AG04450 (cell line): ENCODE data around the gene NGRN. TPM values are rescaled to one million over a fixed set of nuclear protein-coding genes. Genes with fewer than 3 reads are reported as not detected.

ENCODE experiments used
- CTCF ChIA-PET: fragments of 300-600, 350-600 bp; formaldehyde crosslinking; extraction: SDS; loops from one replicate; lab custom pipeline; 2022; ENCODE audit warnings: antibody characterized with exemption, inconsistent platforms; lab: Charles Lee
- POLR2A ChIA-PET: fragments of 350-600 bp; formaldehyde crosslinking; extraction: SDS; loops from one replicate; lab custom pipeline; 2021; ENCODE audit warnings: antibody characterized with exemption, inconsistent platforms; lab: Yijun Ruan, JAX
- DNase-seq: peaks from one replicate; pipeline ENCODE4 v3.0.0-alpha.2; 2011; ENCODE audit warnings: low read depth, low spot score
- H3K27ac ChIP-seq: one replicate; pipeline ENCODE4 v1.5.1; 2012; ENCODE audit warnings: low read depth, low read length, control low read depth
- H3K27me3 ChIP-seq: one replicate; pipeline ENCODE4 v1.6.0; 2012; ENCODE audit warnings: low read length; ENCODE audit not compliant: control insufficient read depth, insufficient read depth
- H3K4me3 ChIP-seq: 2 replicates; pipeline ENCODE4 v1.5.1; 2011; ENCODE audit warnings: mild to moderate bottlenecking, low read depth, low read length, control low read depth
- H3K9me3 ChIP-seq: 2 replicates; pipeline ENCODE4 v1.5.1; 2012; ENCODE audit warnings: low read length; ENCODE audit not compliant: control insufficient read depth, insufficient read depth
- CTCF ChIP-seq: IDR thresholded peaks from 2 replicates; pipeline ENCODE4 v1.5.1; 2011; ENCODE audit warnings: low read depth, low read length, control low read depth, inconsistent platforms
- polyA plus RNA-seq: library from polyadenylated mRNA; depleted of rRNA; stranded (reverse); fragments of >200 nt; gene quantifications from 2 replicates; pipeline ENCODE4 v1.2.3, GENCODE V29; 2011

The NGRN gene
- polyA plus RNA-seq, 1 experiment = 81.8 TPM

- no peak overlapping the region for H3K27ac ChIP-seq
- no peak for TF ChIP-seq CTCF
- no peaks in the 10 kb centered on the region for H3K9me3 ChIP-seq
- ChIA-PET CTCF (interaction anchor here (0.6 to 8.7 kb wide), 5 partner anchors 8 to 628 kb away, joined by 3 to 53 read pairs (median 3); no protein-coding TSS in a partner anchor), POLR2A (no interaction called here)
- DNase-seq = no peak
- H3K4me3 ChIP-seq = no peak overlapping the region
- H3K27me3 ChIP-seq = no peaks in the 10 kb centered on the region
These were observed 41.1 kb downstream of the NGRN start for GRCh38 chr15:90306560-90306959.

- Histone ChIP-seq H3K9me3 (no peaks in the 10 kb centered on the region), H3K27ac (no peak overlapping the region), H3K27me3 (no peaks in the 10 kb centered on the region), H3K4me3 (no peak overlapping the region)
- ChIA-PET CTCF (interaction anchor here (1.4 to 8.7 kb wide), 2 partner anchors 12 to 15 kb away, joined by 4 to 53 read pairs; no protein-coding TSS in a partner anchor), POLR2A (no interaction called here)
- TF ChIP-seq CTCF = no peak
- no peak for DNase-seq
These were observed 42.2 kb downstream of the NGRN start for GRCh38 chr15:90307661-90308060.

GRCh38 chr15:90309020-90309419, 43.5 kb downstream of the NGRN start:
- no peaks in the 10 kb centered on the region for H3K9me3 ChIP-seq
- TF ChIP-seq CTCF = no peak
- ChIA-PET CTCF (interaction anchor here (2.2 to 8.7 kb wide), 2 partner anchors 8 to 11 kb away, joined by 14 to 53 read pairs; no protein-coding TSS in a partner anchor), POLR2A (no interaction called here)
- H3K27me3 ChIP-seq = no peaks in the 10 kb centered on the region
- H3K4me3 ChIP-seq = no peak overlapping the region
- H3K27ac ChIP-seq = no peak overlapping the region
- DNase-seq = no peak

DNA sequence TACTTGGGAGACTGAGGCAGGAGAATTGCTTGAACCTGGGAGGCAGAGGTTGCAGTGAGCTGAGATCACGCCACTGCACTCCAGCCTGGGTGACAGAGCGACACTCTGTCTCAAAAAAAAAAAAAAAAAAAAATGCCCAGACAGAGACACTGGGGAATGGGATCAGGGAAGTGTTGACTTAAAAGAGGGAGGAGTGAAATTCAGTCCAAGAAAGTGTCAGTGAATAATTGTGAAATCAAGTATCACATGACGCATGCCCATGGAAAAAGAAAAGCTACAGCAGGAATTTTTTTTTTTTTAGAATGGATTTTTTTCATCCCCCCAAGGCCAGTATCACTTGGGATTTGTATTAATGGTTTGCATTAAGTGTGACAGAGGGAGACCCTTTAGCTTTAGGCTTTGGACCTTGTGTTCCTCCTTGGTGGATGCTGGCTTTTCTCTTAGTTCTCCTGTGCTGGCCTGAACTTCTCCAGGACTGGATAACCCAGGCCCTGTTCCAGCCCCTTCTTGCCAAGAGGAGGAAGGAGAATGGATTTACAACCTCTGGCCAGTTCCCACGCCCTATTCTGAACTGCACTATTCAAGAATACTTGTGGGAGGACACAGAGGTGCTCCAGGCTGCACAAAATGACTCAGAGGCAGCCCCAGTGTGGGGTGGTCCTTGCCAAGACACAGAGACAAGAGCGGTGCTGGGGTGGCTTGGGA, 50.0 kb downstream of the NGRN start:
- no peak for DNase-seq
- ChIA-PET CTCF (interaction anchor here (0.6 to 2.5 kb wide), 4 partner anchors 14 to 167 kb away, joined by 3 to 19 read pairs (median 5); no protein-coding TSS in a partner anchor), POLR2A (interaction anchor here (0.6 to 0.7 kb wide), 3 partner anchors 53 to 159 kb away, joined by 4 to 5 read pairs (median 5); no protein-coding TSS in a partner anchor)
- Histone ChIP-seq H3K9me3 (no peaks in the 10 kb centered on the region), H3K4me3 (no peak overlapping the region), H3K27me3 (no peaks in the 10 kb centered on the region), H3K27ac (peak overlapping the region; percentile 21)
- TF ChIP-seq CTCF = no peak

GRCh38 chr15:90316139-90316538, 50.7 kb downstream of the NGRN start:
- DNase-seq = no peak
- H3K27me3 ChIP-seq = no peaks in the 10 kb centered on the region
- no peak overlapping the region for H3K4me3 ChIP-seq
- no peak overlapping the region for H3K27ac ChIP-seq
- H3K9me3 ChIP-seq = no peaks in the 10 kb centered on the region
- TF ChIP-seq CTCF = no peak
- POLR2A ChIA-PET = interaction anchor here (0.7 kb wide), 1 partner anchor 173 kb away, joined by 3 read pairs; no protein-coding TSS in a partner anchor
- CTCF ChIA-PET = interaction anchor here (0.7 to 2.5 kb wide), 4 partner anchors 14 to 494 kb away, joined by 3 to 19 read pairs (median 4); no protein-coding TSS in a partner anchor
